AG09309 (cell line): ENCODE measurements around the gene C20orf204.
"Not testable (repeated sequence)": the region's sequence is repeated elsewhere in the genome, so short reads cannot be mapped to it uniquely, and the experiment has no call there.

Experiments
- DNase-seq: peaks from one replicate; pipeline ENCODE4 v3.0.0-alpha.2; 2010; ENCODE audit warnings: low read depth
- H3K4me3 ChIP-seq: 2 replicates; pipeline ENCODE4 v1.5.1; 2011; ENCODE audit warnings: mild to moderate bottlenecking, low read depth, low read length, moderate library complexity; ENCODE audit not compliant: control insufficient read depth
- TF ChIP-seq, protein P1 (sequence below): IDR thresholded peaks from 2 replicates; pipeline ENCODE4 v1.5.1; 2011; ENCODE audit warnings: mild to moderate bottlenecking, low read depth, low read length, inconsistent platforms; ENCODE audit not compliant: insufficient read depth, control insufficient read depth; ENCODE audit errors: missing control alignments

The C20orf204 gene

DNA sequence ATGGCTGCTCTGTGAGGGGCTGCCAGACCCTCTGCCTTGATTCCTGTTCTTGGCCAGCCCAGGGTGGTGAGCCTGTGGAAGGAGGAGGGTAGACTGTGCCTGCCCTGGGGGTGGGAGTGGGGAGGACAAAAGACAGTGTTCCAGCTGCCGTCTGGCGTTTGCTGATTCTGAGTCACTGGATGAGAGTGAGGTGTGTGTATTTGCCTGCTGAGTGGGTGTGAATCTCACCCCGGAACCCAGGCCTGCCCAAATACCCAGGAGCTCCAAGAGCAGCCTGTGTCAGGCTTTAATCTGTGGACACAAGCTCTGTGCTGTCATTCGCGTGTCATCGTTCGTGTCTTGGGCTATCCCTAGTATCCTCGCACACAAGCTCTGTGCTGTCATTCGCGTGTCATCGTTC, 50.8 kb downstream of the C20orf204 start:
- TF ChIP-seq, protein P1, sequence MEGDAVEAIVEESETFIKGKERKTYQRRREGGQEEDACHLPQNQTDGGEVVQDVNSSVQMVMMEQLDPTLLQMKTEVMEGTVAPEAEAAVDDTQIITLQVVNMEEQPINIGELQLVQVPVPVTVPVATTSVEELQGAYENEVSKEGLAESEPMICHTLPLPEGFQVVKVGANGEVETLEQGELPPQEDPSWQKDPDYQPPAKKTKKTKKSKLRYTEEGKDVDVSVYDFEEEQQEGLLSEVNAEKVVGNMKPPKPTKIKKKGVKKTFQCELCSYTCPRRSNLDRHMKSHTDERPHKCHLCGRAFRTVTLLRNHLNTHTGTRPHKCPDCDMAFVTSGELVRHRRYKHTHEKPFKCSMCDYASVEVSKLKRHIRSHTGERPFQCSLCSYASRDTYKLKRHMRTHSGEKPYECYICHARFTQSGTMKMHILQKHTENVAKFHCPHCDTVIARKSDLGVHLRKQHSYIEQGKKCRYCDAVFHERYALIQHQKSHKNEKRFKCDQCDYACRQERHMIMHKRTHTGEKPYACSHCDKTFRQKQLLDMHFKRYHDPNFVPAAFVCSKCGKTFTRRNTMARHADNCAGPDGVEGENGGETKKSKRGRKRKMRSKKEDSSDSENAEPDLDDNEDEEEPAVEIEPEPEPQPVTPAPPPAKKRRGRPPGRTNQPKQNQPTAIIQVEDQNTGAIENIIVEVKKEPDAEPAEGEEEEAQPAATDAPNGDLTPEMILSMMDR, result no peak
- no peak for DNase-seq
- no peak overlapping the region for H3K4me3 ChIP-seq

DNA sequence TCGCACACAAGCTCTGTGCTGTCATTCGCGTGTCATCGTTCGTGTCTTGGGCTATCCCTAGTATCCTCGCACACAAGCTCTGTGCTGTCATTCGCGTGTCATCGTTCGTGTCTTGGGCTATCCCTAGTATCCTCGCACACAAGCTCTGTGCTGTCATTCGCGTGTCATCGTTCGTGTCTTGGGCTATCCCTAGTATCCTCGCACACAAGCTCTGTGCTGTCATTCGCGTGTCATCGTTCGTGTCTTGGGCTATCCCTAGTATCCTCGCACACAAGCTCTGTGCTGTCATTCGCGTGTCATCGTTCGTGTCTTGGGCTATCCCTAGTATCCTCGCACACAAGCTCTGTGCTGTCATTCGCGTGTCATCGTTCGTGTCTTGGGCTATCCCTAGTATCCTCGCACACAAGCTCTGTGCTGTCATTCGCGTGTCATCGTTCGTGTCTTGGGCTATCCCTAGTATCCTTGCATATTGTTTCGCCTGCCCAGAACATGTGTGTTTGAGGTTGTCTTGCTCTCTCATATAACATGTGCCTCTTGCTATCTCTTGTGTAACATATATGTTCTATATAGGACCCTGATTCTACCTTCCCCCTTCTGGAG, 51.3 kb downstream of the C20orf204 start:
- H3K4me3 ChIP-seq, DNase-seq: not testable (repeated sequence)

DNA sequence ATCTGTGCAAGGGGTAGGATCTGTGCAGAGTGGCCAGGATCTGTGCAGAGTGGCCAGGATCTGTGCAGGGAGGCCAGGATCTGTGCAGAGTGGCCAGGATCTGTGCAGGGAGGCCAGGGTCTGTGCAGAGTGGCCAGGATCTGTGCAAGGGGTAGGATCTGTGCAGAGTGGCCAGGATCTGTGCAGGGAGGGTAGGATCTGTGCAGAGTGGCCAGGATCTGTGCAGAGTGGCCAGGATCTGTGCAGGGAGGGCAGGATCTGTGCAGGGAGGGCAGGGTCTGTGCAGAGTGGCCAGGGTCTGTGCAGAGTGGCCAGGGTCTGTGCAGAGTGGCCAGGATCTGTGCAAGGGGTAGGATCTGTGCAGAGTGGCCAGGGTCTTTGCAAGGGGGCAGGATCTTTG, 52.6 kb downstream of the C20orf204 start:
- not testable (repeated sequence) for H3K4me3 ChIP-seq, DNase-seq
